Skeletal muscle cell (primary cell): ENCODE measurements around the gene SUFU.

Experiments
- DNase-seq: peaks from one replicate; pipeline ENCODE4 v3.0.0-alpha.2; 2010; ENCODE audit warnings: low read depth
- H3K4me3 ChIP-seq: 2 replicates; pipeline ENCODE4 v1.5.1; 2011; ENCODE audit warnings: low read depth, mild to moderate bottlenecking, control low read depth, low read length, moderate library complexity

SUFU gene

DNA sequence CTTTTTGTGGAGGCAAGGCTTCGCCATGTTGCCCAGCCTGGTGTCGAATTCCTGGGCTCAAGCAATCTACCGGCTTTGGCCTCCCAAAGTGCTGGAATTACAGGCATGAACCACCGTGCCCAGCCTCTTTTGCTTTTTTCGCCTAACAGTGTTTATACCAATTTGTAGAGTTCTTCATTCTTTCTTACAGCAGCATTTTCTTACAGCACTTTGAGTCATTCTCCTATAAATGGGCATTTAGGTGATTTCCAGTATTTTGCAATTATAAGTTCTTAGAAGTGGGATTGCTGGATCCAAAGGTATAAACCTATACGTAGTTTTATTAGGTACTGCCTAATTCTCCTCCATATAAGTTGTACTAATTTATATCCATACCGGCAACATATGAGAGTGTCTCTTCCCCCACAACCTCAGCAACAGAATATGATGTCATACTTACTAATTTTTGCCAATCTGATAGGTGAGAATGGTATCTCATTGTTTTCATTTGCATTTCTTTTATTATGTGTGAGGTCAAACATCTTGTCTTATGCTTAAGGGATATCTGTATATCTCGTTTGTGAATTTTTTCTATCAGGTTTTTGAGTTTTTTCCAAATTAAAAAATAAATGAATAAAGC, 39.1 kb downstream of the SUFU start:
- DNase-seq: no peak
- no peak overlapping the region for H3K4me3 ChIP-seq

DNA sequence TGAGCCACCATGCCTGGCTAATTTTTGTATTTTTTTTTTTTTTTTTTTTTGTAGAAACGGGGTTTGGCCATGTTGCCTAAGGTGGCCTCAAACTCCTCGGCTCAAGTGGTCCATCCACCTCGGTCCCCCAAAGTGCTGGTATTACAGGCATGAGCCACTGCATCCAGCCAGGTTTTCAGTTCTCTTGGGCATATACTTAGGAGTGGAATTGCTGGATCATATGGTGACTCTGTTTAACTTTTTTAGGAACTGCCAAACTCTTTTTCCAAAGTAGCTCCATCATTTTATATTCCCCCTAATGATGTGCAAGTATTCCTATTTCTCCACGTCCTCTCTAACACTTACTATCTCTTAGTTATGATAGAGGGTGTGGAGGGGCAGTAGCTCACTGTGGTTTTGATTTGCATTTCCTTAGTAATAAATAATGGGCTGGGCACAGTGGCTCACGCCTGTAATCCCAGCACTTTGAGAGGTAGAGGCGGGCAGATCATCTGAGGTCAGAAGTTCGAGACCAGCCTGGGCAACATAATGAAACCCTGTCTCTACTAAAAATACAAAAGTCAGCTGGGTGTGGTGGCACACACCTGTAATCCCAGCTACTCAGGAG, 41.6 kb downstream of the SUFU start:
- H3K4me3 ChIP-seq: no peak overlapping the region
- no peak for DNase-seq

DNA sequence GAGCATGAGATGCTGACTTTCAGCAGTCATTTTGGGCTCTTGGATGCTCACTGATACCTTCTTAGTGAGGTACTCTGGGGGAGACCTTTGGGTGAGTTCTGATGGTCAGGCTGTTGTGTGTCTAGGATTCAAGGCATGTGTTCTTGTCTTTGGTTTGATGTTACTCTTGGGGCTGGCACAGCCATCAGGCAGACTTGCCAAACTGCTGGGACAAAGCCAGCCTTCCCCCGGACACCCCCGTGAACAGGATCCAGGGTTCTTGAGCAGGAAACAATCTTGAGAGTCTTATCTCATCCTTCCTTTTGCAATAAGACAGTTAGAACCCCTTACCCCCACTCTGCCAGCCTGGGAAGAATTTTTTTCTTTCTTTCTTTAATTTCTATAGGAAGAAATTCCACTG, 42.2 kb downstream of the SUFU start:
- no peak overlapping the region for H3K4me3 ChIP-seq
- no peak for DNase-seq

DNA sequence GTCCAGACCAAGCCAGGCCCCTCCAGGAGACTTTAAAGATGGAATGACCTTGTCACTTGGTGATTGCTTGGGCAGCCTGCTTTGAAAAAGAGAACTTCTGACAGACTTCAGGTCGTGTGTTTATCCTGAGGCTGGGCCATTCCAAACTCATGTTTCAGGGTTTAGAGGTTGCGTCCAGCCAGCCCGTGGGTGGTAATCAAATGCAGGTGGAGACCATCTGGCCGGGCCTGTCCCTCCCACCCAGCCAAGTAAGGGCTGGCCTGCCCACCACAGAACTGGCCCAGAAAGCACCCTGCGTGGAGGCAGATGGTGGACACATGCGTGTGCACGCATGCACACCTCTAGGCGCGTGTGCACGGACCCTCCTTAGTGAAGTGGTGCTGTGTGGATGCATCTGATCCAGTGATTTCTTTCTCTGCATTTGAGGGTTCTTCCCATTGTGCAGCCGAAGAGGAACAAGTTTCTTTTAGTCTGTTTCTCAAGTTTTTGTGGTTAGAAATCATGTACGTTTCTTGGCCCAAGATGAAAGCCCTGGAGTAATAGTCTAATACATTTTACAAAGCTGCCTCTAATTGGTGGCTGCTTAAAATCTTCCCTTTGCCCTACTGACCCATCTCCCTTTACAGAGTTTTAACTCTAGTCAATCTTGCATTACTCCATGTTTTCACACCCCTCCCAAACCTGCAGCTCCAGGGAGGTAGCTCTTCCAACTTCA, 43.0 kb downstream of the SUFU start:
- no peak overlapping the region for H3K4me3 ChIP-seq
- peak; percentile 23 for DNase-seq

DNA sequence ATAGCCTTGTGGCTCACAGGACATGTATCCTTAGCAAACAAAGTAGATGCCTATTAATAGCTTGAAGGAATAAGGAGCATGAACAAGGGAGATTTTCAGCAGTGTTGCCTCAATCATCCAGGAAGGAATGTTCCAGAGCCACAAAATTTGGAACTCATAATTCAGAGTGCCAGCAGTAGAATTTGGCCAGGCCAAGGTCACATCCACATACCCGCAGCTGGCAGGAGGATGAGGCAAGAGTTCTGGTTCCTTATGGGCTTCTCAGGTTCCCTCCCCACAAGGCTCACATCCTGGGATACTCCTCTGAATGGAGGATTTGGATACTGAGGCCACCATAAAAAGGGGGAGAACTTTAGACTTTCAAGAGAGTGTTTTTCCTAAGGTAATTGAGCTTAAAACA, 45.8 kb downstream of the SUFU start:
- DNase-seq: no peak
- no peak overlapping the region for H3K4me3 ChIP-seq

DNA sequence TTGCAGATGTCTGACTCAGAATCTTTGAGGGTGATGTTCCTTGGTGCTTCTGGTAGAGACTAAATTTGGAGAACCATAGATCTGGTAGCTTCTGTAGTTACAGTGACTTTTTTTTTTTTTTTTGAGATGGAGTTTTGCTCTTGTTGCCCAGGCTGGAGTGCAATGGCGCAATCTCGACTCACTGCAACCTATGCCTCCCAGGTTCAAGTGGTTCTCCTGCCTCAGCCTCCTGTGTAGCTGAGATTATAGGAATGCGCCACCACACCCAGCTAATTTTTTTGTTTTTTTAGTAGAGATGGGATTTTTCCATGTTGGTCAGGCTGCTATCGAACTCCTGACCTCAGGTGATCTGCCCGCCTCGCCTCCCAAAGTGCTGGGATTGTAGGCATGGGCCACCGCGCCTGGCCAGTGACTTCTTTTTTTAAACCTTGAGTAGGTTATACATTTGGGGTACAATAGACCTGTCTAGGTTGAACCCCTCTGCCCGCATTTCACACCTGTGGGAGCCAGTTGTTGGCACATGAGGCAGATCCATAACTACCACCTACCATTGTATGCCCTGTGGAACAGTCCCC, 47.0 kb downstream of the SUFU start:
- DNase-seq: no peak
- no peak overlapping the region for H3K4me3 ChIP-seq

DNA sequence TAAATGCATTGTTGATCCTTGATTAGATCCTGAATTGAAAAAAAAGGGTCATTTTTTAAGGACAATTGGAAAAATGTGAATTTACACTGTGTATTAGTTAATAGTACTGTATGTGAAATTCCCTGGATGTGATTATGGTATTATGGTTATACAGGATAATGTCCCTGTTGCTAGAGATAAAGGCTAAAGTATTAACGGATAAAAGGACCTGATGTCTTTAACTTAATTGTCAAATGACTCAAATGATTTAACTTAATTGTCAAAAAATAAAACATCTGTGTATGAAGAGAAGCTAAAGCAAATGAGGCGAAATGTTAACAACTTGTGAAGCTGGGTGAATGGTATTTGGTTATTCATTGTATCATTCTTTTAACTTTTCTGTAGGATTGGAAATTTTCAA, 48.8 kb downstream of the SUFU start:
- no peak overlapping the region for H3K4me3 ChIP-seq
- no peak for DNase-seq

DNA sequence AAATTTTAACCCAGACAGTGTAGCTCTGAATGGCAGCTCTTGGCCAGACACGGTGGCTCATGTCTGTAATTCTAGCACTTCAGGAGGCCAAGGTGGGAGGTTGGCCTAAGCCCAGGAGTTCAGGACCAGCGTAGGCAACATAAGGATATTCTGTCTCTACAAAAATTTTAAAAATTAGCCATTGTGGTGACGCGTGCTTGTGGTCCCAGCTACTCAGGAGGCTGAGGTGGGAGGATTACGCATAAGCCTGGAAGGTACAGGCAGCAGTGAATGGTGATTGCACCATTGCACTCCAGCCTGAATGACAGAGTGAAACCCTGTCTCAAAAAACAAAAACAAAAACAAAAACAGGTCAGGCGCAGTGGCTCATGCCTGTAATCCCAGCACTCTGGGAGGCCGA, 50.0 kb downstream of the SUFU start:
- H3K4me3 ChIP-seq: no peak overlapping the region
- no peak for DNase-seq

DNA sequence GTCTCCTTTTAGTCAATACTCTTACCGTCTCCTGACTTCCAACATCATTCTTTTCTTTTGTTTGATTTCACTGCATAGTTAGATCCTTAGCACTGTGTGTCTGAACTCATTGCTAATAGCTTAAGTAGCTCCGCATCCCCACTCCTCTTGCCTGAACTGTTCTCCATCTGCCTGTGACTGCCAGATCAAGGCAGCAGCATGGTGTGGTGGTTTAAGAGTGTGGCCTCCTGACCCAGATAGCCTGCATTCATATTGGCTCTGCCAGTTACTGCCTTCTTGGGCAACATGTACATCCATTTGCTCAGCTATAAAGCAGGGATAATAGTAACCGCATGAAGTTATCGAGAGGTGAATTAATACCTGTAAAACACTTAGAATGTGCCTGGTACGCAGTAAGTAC, 50.8 kb downstream of the SUFU start:
- no peak for DNase-seq

DNA sequence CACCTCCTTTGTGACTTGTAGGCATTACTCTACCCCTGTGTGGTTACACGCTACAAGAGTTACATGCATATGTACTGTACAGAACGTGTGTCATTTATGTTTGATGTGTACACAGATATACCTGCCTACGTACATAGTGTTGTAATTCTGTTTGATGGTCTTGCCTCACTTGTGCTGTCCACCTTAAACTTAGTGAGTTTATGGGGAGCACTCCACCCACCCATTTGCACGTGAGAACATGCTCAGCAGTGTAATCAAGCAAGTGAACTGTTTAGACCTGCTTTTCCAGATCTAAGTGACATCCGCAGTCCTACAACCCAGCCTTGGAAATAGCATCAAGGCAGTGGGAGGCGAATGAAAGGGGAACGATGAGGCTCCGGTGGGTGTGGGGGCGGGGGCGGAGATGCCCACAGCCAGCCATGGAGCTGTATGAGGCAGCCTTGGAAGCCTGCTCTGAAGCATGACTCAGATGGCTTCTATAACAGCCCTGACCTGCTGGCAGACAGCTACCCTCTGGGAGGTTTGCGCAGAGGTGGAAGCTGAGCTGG, 52.1 kb downstream of the SUFU start:
- H3K4me3 ChIP-seq: no peak overlapping the region
- peak; percentile 64 for DNase-seq

More for the DNA sequence above, 50.8 kb downstream of the SUFU start:
- H3K4me3 ChIP-seq: no peak overlapping the region

DNA sequence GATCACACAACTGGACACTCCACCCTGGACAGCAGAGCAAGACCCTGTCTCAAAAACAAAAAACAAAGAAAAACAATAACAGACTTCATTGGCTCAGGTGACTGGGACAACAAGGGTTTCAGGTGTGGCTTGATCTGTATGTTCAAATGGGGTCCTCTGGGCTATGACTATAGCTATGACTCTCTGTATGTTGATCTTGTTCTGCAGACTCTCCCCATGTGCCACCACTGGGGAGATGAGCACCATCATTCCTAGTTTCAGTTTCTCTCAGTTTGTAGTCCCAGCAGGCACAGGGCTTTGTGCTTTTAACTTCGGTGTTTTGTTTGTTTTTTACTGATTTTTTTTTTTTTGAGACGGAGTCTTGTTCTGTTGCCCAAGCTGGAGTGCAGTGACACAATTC, 53.8 kb downstream of the SUFU start:
- no peak overlapping the region for H3K4me3 ChIP-seq
- no peak for DNase-seq

DNA sequence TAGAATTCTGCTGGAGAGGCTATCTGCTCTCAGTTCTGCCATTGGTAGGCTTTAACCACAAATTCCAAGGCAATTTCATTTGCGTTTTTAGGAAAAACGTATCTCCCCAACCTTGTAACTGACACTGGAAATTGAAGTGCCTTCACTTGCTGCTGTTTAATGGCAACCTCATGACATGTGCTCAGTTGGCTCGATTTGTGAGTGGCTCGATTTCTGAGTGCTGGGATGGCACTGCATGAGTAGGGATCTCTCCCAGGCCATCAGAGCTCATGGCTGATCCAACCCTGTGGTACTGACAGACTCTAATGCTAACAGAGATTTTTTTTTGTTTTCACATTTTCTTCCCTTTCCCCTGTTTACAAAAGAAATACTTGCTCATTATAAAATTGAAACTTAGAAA, 56.0 kb downstream of the SUFU start:
- no peak overlapping the region for H3K4me3 ChIP-seq
- no peak for DNase-seq

DNA sequence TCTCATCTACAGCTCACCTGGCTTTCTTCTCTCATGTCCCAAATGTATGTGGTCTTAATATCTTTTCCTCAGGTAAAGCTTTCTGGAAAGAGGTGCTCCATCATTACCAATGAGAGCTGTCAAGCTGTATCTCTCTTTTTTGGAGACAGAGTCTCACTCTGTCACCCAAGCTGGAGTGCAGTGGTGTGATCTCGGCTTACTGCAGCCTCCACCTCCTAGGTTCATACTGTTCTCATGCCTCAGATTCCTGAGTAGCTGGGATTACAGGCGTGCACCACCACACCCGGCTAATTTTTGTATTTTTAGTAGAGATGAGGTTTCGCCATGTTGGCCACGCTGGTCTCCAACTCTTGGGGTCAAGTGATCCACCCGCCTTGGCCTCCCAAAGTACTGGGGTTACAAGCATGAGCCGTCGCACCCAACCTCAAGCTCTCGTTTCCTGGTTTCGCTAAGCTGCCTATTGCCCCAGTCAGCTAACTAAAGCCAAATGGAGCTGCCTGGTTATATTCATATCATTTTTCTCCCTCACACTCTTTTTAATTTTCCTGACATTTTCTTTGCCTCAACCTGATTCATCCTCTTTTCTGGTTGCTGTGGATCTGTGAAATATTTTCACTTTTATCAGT, 60.5 kb downstream of the SUFU start:
- DNase-seq: no peak
- no peak overlapping the region for H3K4me3 ChIP-seq

DNA sequence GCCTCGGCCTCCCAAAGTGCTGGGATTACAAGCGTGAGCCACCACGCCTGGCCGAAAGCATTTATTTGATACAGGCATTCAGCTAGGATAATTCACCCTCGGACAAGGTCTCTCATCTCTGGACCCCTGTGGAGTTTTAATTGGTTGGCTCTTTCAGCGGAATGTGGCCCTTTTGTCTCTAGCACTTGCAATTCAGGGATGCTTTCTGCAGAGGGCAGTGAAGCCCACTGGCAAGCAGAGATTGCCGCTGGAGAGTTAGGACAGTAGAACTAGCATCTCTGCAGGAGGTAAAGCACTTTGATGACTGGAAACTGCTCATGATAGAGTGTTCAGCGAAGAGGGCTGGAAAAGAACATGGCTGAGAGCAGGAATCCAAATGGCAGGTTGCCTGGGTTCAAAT, 62.0 kb downstream of the SUFU start:
- H3K4me3 ChIP-seq: no peak overlapping the region
- DNase-seq: no peak

DNA sequence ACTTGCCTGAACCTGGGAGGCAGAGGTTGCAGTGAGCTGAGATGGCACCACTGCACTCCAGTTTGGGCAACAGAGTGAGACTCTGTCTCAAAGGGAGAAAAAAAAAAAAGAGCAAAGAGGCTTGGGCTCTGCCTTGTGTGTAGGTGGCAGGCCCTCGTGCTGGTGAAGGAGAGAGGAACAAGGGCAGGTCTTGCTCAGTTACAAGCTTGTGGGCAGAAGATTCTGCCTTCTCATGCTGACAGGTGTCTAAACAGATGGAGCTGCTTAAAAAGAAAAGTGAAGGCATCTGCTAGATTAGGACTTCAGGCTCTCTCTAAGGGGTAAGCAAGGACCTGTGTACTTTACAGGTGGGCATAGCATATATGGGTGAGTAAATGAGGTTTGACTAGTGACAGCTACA, 75.0 kb downstream of the SUFU start:
- H3K4me3 ChIP-seq: no peak overlapping the region
- no peak for DNase-seq

DNA sequence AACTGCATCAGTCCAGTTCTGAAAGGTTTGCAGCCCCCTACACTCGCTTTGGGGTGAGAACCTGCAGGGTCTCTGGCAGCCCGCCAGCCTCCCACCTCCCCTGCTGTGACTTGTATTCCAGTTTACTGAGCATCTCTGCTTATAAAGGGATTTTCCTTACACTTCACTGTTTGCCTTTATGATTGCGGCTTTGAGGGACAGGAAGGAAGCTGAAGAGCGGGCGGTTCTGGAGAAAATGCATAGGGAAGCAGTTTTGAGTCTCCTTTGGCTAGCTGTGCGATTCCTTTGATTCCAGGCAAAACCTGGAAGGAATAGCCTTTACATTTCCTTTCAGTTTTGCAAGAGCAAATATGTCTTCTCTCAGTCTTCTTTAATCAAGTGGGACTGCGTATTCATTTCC, 75.6 kb downstream of the SUFU start:
- no peak overlapping the region for H3K4me3 ChIP-seq
- no peak for DNase-seq

DNA sequence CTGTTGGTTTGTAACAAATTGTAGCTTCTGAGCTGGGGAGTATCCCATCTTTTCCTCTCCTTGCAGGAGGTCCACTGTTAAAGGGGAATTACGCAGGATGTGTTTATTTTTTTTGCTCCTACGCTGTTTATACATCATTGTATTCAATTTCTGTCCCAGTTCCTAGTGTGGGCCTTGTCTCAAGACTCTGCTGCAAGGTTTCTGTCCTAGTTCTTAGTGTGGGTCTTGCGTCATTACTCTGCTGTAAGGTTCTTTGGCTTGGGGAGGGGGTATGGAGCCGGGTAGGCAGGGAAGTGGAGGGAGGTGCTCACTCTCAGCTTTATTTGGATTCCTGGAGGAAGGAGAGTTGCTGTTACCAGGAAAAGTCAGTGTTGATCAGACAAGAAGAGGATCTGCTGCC, 76.5 kb downstream of the SUFU start:
- H3K4me3 ChIP-seq: no peak overlapping the region
- DNase-seq: no peak

DNA sequence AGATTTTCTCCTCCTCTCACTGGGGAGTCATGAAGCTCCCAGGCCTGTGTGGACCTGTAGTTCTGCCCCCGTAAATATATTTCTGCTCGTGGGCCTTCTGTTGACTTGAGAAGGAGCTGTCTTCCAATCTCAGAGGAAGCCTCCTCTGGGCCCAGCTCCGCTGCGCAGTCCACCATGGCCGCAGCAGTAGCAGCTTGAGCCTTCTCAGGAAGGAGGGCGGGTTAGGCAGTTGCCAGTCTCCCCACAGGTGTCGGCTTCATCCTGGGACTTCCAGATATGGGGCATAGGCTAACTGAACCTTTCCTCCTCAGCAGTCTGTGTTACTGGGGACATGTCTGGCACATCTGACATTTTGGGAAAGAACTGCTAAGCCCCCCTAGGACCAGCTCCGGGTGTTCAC, 77.6 kb downstream of the SUFU start:
- no peak for DNase-seq
- no peak overlapping the region for H3K4me3 ChIP-seq

DNA sequence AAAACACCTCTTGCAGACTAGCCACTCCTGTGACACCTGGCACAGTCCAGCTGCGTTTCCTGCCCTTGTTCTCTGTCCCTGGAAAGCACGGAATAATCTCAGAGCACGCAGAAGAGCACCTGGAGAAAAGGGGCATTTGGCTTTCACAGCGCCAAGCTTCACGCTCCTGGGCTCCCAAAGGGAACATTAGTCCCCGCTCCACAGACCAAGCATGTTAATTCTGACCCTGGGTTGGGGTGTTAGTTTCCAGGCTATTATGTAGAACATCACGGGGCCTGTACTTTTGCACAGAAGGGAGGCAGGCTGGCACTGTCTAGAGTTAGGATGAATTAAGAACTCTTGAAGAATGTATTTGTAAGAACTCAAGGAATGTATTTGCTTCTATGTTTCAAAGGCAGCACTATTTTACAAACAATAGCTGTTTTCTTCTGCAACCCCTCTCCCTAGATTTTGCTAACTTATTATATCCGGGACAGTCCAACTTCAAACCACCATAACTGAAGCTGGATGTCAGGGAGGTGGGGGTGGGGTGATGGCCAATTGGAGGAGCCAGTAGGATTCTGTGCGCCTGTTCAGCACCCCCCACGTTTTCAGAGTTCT, 78.3 kb downstream of the SUFU start:
- H3K4me3 ChIP-seq: no peak overlapping the region
- DNase-seq: no peak
